GM12873 (cell line): Measurements from ENCODE around the gene ASF1B.

ENCODE experiments used
- CTCF ChIP-seq: IDR thresholded peaks from 2 replicates; pipeline ENCODE4 v1.5.1; 2012; ENCODE audit warnings: low read depth, mild to moderate bottlenecking, moderate library complexity, low read length, control low read depth; ENCODE audit not compliant: insufficient read depth; ENCODE audit errors: missing control alignments

The ASF1B gene

GRCh38 chr19:14110650-14111049, 25.7 kb downstream of the ASF1B start:
- no peak for TF ChIP-seq CTCF

GRCh38 chr19:14107581-14108461, 28.6 kb downstream of the ASF1B start:
- TF ChIP-seq CTCF, result no peak

GRCh38 chr19:14106840-14107239, 29.5 kb downstream of the ASF1B start:
- no peak for TF ChIP-seq CTCF

- no peak for TF ChIP-seq CTCF
These were observed 30.7 kb downstream of the ASF1B start for GRCh38 chr19:14105680-14106079.

GRCh38 chr19:14103310-14103709, 33.1 kb downstream of the ASF1B start:
- peak; percentile 13 for TF ChIP-seq CTCF

- no peak for TF ChIP-seq CTCF
These were observed 33.6 kb downstream of the ASF1B start for GRCh38 chr19:14102756-14103155.

GRCh38 chr19:14102102-14102696, 34.2 kb downstream of the ASF1B start:
- TF ChIP-seq CTCF, result no peak
